HG03342 (cell line): ENCODE results near the gene NEK7.

ENCODE experiments used
- ATAC-seq: cut with Tn5 transposase; IDR thresholded peaks from one replicate; pipeline ENCODE4 v1.9.1; 2021; ENCODE audit warnings: mild to moderate bottlenecking, moderate library complexity; ENCODE audit not compliant: unreplicated experiment

The NEK7 gene

DNA sequence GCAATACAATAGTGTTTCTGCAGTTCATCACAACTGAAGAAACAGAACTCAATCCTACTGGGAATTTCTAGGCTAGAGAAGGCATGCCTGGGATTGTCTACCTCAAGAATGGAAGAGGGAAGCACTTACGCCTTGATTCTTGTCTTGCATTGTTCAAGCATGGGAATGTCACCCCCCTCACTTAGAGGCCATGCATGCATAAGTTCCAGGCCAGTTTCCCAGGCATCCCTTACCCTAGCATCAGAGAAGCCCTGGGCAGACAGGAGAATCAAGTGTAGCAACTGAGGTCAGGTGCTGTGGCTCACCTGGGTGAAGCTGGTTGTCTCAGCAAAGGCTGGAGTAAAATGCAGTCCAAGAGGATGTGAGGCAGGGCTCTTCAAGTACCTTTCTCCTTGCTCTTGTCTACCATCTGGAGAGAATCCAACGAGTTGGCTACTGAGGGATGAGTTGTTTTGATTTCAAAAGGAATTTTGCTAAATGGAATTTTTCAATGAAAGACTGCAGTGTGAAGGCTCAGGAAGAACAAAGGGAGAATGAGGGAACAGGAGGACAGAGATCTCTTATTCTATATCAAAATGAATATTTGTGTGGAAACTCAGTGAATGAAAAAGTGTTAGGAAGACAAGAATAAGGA lies 174.3 kb downstream of the NEK7 start:
- no peak for ATAC-seq

DNA sequence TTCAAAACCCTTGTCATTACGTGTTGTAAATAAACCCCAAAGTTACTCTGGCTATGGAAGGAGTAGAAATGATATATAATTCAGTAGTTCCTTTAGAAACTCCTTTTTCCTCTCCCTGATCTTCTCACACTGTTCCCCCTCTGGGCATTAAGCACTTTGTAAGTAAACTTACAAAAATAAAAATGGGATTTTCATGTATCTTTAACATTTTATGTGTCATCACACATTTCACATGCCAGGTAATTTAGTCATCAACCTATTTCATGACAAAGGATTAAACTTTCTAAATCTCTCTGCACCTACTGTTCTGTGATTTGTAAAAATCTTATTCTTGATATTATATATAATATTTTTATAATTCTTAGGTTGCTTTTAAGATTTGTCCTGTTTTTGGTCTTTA lies 176.9 kb downstream of the NEK7 start:
- ATAC-seq: no peak

DNA sequence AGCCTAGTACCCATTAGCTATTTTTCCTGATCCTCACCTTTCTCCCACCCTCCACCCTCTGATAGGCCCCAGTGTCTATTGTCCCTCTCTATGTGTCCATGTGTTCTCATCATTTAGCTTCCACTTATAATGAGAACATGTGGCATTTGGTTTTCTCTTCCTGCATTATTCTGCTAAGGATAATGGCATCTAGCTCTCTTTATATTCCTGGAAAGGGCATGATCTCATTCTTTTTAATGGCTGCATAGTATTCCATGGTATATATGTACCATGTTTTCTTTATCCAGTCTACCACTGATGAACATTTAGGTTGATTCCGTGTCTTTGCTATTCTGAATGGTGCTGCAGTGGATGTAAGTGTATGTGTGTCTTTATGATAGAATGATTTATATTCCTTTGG lies 178.9 kb downstream of the NEK7 start:
- ATAC-seq: no peak

DNA sequence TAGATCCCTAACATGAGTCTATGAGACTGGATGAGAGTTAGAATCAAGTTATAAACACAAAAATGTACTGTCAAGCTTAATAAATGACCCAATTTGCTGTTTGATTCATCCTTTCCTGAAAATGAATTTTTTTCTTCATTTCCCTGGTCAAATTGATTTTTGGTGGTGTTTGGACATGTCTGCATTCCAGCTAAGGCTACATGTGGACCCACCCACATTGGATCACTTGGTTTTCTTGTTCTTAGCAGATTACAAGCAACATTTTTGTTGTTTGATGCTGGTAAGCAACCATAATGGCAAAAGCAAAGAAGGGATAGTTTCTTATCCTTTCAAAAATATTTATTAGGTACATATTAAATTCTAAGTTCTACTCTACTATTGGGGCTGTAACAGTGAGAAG lies 181.1 kb downstream of the NEK7 start:
- no peak for ATAC-seq

DNA sequence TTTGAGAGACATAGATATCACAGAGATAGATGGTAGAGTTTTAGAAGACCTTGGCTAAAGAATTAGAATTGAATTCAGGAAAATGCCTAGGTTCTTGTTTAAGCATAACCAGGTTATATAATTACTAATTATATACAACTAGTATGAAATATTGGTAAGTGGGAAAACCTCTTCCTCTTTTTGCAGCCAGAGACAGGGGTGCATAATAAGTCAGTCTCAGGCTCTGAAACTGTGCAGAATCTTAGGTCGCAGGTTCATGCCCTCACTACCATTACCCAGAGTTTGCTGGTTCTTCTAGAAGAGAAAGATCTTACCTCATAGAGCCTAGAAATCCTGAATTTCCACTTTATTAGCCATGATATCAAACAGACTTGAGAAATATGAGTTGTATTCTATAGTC lies 183.3 kb downstream of the NEK7 start:
- ATAC-seq: no peak

DNA sequence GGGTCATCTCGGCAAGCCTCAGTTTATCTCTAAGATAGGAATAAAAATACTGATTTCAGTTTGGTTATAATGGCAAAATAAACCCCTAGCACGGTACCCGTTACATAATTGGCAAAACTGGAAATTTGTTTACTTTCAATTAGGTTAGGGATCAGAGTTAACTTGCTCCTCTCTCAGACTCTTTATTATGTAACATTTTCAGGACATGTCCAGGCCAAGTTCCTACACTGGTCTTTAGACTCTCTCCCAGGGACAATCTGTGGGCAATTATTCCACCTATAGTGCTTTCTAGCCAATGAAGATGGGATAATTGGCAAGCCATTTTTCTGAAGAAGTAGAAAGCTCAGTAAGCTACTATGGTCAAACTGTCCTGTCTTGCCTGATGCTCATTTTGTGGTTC lies 189.4 kb downstream of the NEK7 start:
- ATAC-seq: no peak

DNA sequence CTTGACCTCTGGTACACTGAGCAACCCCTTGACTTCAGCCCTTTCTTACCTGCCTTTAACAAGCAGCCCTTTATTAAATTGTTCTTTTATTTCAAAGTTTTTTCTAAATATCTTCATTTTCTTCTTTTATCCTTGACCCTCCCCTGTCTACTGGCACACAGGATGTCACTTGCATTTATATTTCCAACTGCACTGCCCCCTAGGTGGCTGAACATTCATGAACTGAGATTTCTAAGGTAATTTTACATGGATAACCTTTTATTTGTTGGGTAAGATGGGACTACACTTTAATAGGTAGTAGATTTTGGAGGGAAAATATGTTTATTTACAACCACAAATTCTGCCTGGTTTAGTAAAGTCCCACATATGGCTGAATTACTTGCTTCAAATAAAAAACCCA lies 193.7 kb downstream of the NEK7 start:
- ATAC-seq: no peak

DNA sequence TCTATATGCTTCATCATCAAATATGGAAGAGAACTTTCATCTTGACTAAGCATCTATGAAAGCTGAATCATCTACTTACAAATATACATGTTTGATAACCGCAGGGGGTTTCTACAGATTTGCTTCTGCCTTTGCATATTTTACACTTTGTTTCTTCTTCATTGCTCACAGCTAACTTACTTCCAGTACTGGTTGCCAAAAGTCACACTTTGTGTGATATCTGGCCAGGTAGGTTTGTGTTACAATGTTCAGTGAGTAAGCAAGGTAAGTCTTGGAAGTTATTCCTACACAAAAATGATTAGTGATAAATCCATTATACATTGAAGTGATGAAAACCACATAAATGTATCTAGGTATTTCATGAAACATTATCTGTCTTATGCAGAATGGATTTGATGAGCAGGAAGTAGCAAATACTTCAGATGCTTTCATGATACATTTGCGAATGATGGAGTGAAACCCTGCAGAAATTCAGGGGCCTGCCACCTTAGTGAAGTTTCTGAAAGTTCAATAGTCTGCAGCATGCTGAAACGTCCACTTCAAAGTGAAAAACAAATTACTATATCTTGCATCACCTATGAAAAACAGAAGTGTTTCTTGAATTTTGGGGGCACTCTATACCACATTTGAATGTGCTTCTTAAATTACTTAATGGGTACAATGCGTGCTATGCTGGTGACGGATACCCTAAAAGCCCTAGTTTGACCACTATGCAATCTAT lies 196.3 kb downstream of the NEK7 start:
- peak; percentile 93 for ATAC-seq

DNA sequence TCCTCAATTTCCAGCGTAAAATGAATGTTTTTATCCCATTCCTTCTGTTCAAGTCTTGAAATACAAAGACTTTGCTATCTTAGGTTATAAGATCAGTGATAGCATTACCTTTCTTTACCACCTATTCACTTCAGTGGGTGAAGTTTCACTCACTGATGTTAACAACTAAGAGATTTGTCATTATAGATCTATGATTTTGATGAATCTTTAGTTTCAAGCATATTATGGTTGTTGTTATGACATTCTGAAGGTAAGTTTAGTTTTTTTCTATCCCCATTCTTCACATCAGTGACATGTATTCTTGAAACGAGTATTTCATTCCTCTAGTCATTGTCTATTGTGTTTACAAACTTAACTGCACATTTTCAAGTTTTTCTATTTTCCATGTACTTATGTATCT lies 201.1 kb downstream of the NEK7 start:
- no peak for ATAC-seq

DNA sequence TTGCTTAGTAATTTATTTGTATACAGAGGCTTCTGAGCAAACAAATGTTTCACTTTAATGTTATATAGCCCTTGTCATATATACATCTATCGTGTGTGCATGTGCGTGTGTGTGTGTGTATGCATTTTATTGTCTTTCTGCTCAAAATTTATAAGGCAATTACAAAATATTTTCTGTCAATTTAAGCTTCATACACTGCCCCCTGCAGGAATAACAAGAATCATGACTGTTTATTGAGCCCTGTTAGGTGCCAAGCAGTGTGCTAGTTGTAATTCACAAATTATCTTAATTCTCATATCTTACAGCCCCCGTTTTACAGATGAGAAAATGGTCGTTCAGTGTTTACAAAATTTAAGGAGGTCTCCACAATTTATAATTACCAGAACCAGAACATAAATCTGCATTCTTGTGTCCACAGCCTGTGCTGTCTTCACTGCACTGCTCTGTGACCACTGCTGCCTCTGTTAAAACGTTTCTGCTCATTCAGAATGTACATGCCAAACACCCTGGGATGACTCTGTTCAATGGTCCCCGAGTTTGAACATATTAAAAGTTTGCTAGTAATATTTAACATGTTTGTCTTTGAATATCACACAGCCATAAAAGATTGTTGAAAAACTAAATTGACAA lies 202.3 kb downstream of the NEK7 start:
- no peak for ATAC-seq

DNA sequence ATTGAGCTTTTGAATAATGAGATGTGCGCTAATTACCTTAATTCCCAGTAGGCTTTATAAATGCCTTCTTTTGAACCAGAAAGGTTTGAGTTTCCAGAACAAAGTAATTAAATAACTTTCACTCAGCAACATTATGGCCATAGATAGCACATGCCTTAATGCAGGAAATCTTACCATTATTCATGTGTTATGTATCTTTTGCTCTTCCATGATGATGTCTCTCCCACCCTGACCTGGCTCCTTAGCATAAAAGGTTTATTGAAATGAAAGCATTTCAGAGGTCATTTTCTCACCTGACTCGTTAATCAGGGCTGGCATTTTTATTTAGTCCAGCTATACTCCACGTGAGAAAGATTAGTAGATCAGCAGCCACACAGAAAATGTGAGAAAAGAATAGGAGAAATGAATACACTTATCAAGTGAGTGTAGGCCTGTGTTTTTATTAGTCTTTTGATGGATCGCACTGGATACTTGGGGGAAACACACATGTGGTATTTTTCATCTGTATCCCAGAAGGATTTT lies 203.5 kb downstream of the NEK7 start:
- no peak for ATAC-seq

DNA sequence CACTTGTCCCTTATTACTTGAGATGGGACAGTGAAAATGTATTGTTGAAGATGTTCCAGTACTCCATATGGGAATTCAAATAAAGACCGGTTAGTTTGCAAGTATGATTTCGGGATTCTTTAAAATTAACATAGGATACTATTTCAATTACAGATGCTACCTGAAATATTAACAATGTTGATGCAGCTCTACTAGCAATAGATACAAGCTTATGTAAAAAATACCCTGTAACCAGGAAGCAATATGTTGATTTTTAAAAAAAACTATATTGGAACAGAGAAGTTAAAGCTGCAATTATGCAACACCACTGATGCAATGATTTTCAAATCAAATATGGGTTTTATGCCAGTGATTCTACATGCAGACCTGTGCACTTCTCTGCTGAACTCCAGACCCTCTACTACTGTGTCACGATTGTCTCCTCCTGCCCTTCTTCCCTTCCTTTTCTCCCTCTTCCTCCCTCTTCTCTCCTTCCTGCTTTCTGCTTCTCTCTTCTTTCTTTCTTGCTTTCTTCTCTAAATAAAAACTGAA lies 204.5 kb downstream of the NEK7 start:
- ATAC-seq: no peak

DNA sequence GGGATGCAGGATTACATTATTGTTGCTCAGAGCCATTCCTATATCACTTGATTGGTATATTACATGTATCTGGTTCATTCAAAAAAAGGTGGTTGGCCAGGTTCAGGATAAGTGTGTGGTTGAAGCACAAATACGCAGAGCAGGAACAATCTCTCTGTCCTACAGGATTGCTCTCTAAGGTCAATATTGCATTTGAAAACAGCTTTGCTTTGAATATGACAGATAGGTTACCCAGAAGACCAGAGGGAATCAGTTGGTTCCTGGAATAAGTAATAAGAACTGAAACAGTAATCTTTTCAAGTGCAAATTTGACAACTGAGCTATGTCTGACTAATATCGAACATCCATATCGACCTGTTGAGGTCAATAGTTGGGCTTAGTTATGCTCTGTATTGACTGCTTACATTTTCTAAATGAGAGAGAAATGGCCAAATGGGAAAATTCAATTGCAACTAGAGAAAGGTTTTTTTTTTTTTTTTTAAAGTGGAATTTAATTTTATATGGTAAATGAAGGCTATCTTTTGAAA lies 206.9 kb downstream of the NEK7 start:
- no peak for ATAC-seq

DNA sequence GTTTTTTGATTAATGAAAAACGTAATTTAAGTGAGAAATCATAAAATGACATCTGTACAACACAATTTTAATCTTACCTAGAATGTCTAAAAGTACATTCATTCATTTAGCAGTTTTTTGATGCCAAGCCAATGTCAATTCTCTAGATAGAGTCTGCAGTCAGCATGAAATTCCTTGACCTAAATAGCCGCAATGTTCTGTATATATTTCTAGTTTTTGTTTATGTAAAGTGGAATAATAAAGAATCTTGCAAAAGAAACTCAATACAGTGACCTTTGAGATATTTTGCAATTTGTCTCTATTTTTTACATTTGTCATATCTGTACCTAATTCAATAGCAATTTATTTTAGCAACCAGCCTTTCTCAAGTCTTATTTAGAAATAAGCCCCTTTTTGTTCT lies 207.7 kb downstream of the NEK7 start:
- ATAC-seq: no peak

DNA sequence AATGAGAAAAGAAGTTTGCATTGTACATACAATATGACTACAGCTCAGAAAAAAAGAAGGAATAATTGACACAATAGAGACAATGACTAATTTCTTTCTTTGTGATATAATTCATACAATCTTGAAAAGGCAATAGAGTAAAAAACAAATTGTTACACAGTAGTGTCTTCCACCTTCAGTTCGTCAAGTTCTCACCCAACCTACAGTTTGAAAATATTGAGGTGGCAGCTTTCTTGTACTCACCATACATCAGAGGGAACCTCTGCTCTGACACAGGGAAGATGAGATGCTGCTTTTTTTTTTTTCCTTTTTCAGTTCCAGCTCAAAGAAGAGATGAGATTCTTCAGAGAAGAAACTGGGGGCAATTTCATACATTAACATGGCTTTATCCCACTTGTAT lies 210.5 kb downstream of the NEK7 start:
- no peak for ATAC-seq

DNA sequence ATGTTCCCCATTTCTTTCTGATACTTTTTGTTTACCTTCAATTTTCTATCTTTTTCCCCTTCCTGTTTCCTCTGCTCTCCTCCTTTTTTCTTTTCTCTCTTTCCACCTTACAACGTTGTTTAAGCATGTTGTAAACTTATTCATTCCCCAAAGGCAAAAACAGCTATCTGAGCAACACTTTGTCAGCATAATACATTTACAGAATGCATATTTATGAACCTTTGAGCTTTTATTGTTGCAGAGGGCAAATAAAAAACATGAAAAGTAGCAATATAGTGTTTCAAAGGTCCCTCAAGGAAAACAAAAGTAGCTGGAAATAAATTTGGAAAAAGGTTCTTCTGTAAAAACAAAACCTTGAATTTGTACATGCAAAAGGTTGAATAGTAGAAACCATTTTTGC lies 214.2 kb downstream of the NEK7 start:
- no peak for ATAC-seq
